Activated T-cell treated with anti-CD3 and anti-CD28 coated beads, Interleukin-2, amount 50 U/mL, for 72 hours (primary cell): Measurements from ENCODE around the gene FOXL3. TPM values are rescaled to one million over a fixed set of nuclear protein-coding genes. Genes with fewer than 3 reads are reported as not detected.

Experiments
- ATAC-seq, 2 donors: fragments of 150-1000 bp; cut with Tn5 transposase; replicated peaks in 1 of 2; 2 replicates each; pipeline ENCODE4 v1.10.0; 2021; ENCODE audit warnings: moderate library complexity in 2 of 2, mild to moderate bottlenecking in 1 of 2
- DNase-seq, 2 donors: peaks; one replicate each; pipeline ENCODE4 v3.0.0; 2021 to 2022; ENCODE audit warnings: mixed read lengths in 1 of 2
- H3K27ac Mint-ChIP-seq: one replicate; pipeline ENCODE4 v1.8.0; 2022; ENCODE audit warnings: mild to moderate bottlenecking, moderate library complexity, mixed read lengths
- H3K27me3 Mint-ChIP-seq: one replicate; pipeline ENCODE4 v1.8.0; 2022; ENCODE audit warnings: low read depth, mixed read lengths
- H3K36me3 Mint-ChIP-seq, 2 donors: one replicate each; pipeline ENCODE4 v1.8.0; 2022; ENCODE audit warnings: mixed read lengths in 2 of 2, mild to moderate bottlenecking in 1 of 2; ENCODE audit not compliant: insufficient read depth in 2 of 2
- H3K4me1 Mint-ChIP-seq: one replicate; pipeline ENCODE4 v1.8.0; 2022; ENCODE audit warnings: low read depth, mixed read lengths
- H3K4me3 Mint-ChIP-seq, 2 donors: one replicate each; pipeline ENCODE4 v1.8.0; 2022; ENCODE audit warnings: mild to moderate bottlenecking in 2 of 2, mixed read lengths in 2 of 2, moderate library complexity in 2 of 2
- H3K9me3 Mint-ChIP-seq, 2 donors: one replicate each; pipeline ENCODE4 v1.8.0; 2022; ENCODE audit warnings: mixed read lengths in 2 of 2
- total RNA-seq, 2 donors: library from RNA; stranded (reverse); gene quantifications; one replicate each; pipeline ENCODE4 v1.2.3, GENCODE V29; 2022

The FOXL3 gene
- total RNA-seq, 2 donors from 2014 or later, result not detected

DNA sequence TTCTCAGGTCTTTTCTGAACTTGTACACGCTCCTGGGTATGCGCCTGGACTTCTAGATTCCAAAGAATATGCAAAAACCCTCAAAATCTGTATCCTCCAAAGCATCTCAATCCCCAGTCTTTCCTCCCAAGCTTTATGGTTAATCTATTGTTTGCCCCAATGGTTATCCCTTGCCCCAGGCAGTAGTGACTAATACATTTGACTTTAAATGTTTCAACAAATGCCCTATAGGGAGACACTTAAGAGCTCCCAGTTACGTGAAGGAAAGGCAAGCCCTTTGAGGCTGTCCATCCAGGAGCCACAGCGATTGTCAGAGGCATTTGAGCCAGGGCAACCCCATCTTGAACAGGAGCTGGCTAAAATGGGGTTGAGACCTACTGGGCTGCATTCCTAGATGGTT lies 12.7 kb upstream of the FOXL3 start:
- no peaks in the 10 kb centered on the region for H3K4me1 Mint-ChIP-seq
- DNase-seq (no peak), ATAC-seq (no peak)
- H3K36me3 Mint-ChIP-seq, result peaks cover 7 to 16% of the 10 kb centered on the region in 2 donors
- no peak overlapping the region for H3K27ac Mint-ChIP-seq
- H3K27me3 Mint-ChIP-seq, result peaks cover 7% of the 10 kb centered on the region
- peaks cover 0 to 11% of the 10 kb centered on the region in 2 donors for H3K9me3 Mint-ChIP-seq
- H3K4me3 Mint-ChIP-seq, result no peak overlapping the region

DNA sequence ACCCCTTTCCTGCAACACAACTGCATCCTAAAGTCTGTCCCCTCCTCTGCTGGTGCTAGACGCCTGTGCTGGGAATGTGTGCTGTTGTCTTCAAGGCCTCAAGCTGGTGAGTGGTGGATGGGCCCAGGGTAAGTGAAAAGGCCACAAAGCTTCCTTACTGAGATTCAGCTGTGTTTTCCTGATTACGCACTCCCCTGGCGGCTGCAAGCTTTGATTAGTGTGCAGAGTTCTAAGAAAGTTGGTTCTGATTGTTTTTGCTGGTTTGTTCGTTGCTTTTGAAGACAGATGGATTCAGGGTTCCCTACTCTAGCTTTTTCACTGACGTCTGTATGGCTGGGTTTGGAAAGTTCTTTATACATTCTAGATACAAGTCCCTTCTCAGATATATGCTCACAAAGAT lies 11.9 kb upstream of the FOXL3 start:
- ATAC-seq (no peak), DNase-seq (no peak)
- Mint-ChIP-seq H3K36me3 (peaks cover 6 to 11% of the 10 kb centered on the region in 2 donors), H3K4me1 (no peaks in the 10 kb centered on the region), H3K27me3 (peaks cover 7% of the 10 kb centered on the region), H3K9me3 (peaks cover 0 to 9% of the 10 kb centered on the region in 2 donors), H3K27ac (no peak overlapping the region), H3K4me3 (no peak overlapping the region)

DNA sequence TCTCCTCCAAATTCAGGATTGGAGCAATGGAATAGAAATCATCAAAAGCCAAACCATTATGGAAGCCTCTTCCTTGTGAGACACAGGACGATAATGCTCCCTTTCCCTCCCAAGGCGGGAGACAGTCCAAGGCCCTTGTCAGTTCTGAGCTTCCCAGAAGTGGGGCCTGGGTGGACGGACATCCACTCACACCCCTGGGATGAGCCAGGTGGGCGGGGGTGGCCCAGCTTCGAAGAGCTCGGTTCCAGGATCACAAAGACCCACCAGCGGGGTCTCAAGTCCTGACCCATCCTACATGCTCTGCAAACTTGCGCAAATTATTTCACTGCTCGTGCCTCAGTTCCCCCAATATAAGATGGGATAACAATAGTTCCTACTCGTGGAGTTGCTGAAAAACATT lies 10.1 kb upstream of the FOXL3 start:
- Mint-ChIP-seq H3K9me3 (peaks cover 0 to 2% of the 10 kb centered on the region in 2 donors), H3K27me3 (peaks cover 7% of the 10 kb centered on the region), H3K36me3 (no peaks in the 10 kb centered on the region), H3K4me3 (no peak overlapping the region), H3K4me1 (no peaks in the 10 kb centered on the region), H3K27ac (no peak overlapping the region)
- ATAC-seq (no peak), DNase-seq (no peak)

DNA sequence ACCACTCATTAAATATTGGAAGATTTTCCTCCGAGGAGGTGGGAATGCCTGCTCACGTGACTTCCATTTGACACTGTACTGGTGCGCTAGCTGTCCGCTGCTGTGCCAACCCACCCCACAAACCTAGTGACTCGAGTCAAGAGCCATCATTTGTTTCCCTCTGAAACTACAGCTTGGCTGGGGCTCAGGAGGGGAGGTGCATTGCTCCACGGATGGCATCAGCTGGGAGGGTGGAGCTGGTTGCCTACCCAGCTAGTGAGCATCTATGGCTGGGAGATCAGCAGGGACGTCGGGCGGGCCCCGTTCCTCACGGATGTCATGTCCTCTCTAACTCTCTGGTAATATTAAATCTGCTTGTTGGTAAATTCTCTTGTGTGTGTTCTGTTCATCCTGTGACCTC lies 9.5 kb upstream of the FOXL3 start:
- Mint-ChIP-seq H3K4me1 (no peaks in the 10 kb centered on the region), H3K27ac (no peak overlapping the region), H3K4me3 (no peak overlapping the region), H3K27me3 (peaks cover 7% of the 10 kb centered on the region), H3K9me3 (peaks cover 0 to 2% of the 10 kb centered on the region in 2 donors), H3K36me3 (no peaks in the 10 kb centered on the region)
- DNase-seq, result no peak
- no peak for ATAC-seq

DNA sequence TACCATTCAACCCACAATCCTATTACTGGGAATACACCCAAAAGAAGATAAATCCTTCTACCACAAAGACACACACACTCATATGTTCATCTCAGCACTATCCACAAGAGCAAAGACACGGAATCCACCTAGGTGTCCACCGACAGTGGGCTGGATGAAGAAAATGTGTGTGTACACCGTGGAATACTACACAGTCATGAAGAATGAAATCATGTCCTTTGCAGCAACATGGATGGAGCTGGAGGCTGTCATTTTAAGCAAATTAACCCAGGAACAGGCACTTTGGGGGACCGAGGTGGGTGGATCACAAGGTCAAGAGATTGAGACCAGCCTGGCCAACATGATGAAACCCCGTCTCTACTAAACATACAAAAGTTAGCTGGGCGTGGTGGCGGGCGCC lies 8.3 kb upstream of the FOXL3 start:
- ATAC-seq, result no peak
- H3K9me3 Mint-ChIP-seq, result peaks cover 0 to 2% of the 10 kb centered on the region in 2 donors
- H3K4me1 Mint-ChIP-seq, result no peaks in the 10 kb centered on the region
- no peaks in the 10 kb centered on the region for H3K36me3 Mint-ChIP-seq
- peaks cover 7% of the 10 kb centered on the region for H3K27me3 Mint-ChIP-seq
- no peak for DNase-seq
- no peak overlapping the region for H3K4me3 Mint-ChIP-seq
- no peak overlapping the region for H3K27ac Mint-ChIP-seq

DNA sequence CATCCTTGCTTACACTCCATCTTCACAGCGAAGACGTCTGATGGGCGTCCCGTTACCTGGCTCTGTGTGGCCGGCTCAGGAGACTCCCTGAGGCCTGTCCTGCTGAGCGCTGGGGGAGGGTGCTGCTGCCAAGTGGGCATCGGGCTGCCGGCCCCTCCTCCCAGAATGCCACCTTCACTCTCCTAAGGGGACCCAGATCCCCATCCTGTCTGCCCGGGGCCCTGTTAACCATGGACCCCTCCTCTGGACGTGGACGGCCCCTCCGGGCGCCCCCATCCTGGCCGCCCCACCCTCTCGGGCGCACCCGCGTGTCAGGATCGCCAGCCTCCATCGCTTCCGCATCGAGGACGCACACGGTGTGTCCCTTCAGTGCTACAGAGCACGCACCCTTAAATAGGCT lies 7.3 kb upstream of the FOXL3 start:
- ATAC-seq, result no peak
- H3K27ac Mint-ChIP-seq, result no peak overlapping the region
- H3K4me3 Mint-ChIP-seq, result no peak overlapping the region

DNA sequence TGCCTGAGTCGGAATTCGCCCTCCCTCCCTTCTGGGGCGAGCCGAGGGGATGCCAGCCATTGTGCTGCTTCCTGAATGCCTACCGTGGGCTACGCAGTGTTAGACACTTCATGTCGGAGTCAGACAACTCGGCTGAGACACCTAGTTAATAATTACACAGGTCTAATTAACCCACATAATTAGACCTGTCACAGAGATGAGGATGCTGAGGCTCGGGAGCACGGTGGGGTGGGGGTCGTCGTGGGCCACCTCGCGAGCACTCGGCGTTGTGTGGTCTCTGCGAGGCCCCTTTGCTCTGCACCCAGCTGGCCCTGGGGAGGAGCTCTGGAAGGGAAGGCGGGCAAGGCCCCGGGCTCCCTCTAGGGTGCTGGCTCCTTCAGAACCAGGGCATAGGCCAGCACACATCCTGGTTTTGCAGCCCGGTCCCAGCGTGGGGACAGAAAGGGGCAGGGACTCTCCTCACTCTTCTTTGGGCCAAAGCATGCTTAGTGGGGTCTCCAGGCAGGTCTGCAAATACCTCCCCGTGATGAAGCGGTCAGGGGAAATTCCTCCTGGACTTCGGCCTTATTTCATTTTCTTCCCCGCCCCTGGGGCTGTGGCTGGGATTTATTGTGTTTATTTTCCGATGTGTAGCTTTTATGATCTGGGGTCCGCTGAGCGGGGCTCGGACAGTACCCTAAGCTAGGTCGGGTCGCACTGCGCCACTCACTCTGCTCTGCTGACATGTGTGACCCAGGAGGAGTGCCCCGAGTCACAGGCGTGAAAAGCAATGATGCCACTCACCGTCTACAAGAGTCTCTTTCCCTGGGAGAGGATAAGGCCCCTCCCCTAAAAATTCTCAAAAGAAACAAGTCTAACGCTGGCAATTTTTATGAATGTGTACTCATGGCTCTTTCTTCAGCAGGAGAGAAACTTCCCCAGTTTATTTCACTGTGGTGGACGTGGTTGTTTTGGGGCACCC lies 4.9 kb upstream of the FOXL3 start:
- no peak for ATAC-seq

More for the DNA sequence above, 7.3 kb upstream of the FOXL3 start:
- DNase-seq, result no peak
- H3K36me3 Mint-ChIP-seq, result no peaks in the 10 kb centered on the region
- no peaks in the 10 kb centered on the region for H3K4me1 Mint-ChIP-seq
- H3K9me3 Mint-ChIP-seq, result no peaks in the 10 kb centered on the region
- H3K27me3 Mint-ChIP-seq, result peaks cover 7% of the 10 kb centered on the region

DNA sequence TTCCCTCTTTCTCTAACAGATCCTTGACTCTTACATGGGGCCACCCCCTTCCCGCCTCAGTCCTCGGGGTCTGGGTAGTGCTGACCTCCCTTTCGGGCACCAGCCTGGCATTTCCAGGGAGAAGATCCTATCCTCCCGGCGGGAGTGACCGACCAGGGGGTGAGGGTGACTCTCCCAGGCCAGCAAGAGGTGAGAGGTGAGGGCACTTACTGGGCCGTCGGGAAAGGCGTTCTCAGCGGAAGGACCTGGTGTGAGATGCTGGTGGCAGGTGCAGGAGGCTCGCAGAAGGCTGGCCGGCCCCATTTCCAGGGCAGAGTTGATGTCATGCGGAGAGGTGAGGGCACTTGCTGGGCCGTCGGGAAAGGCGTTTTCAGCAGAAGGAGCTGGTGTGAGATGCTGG lies 4.2 kb upstream of the FOXL3 start:
- ATAC-seq (no peak), DNase-seq (no peak)
- Mint-ChIP-seq H3K27ac (no peak overlapping the region), H3K27me3 (peaks cover 10% of the 10 kb centered on the region), H3K36me3 (no peaks in the 10 kb centered on the region), H3K4me1 (no peaks in the 10 kb centered on the region), H3K4me3 (no peak overlapping the region), H3K9me3 (no peaks in the 10 kb centered on the region)

More for the DNA sequence above, 4.9 kb upstream of the FOXL3 start:
- Mint-ChIP-seq H3K4me3 (no peak overlapping the region), H3K27me3 (peaks cover 14% of the 10 kb centered on the region), H3K36me3 (no peaks in the 10 kb centered on the region), H3K4me1 (no peaks in the 10 kb centered on the region), H3K9me3 (no peaks in the 10 kb centered on the region), H3K27ac (no peak overlapping the region)
- no peak for DNase-seq

DNA sequence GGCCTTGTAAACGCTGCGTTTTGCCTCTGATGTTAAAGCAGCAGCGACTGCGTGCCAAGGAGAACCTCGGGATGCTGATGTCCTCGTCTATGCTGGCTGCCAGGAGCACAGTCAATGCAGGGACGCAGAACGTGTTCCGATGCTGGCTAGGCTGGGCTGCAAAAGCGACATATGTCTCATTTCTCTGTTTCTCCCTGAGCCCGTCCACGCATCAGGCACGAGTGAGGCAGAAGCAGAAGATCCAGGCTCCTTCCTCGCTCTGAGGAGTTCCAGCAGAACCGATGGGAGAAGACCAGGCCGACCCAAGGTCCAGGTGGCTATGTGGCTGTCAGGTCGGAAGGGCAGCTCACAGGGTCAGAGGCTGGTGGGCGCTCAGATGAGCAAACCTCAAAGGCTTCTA lies 3.7 kb upstream of the FOXL3 start:
- Mint-ChIP-seq H3K36me3 (no peaks in the 10 kb centered on the region), H3K4me3 (no peak overlapping the region)

DNA sequence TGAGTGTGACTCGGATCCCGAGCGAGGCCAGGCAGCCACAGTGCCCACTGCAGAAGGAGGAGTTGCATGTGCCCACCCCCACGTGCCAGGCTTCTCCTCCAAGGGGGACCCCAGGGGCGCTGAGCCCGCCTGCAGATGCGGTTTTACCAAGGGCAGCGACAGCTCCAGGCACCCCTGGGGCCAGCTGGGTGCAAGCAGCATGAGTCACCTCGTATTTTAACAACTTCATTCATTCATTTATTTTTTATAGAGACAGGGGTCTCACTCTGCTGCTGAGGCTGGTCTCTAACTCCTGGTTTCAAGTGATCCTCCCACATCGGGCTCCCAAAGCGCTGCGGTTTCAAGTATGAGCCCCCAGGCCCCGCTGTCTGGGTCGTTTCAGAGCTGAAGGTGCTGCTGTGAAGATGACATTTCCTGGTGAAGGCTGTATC lies 1.3 kb upstream of the FOXL3 start:
- no peak for ATAC-seq

More for the DNA sequence above, 3.7 kb upstream of the FOXL3 start:
- no peaks in the 10 kb centered on the region for H3K4me1 Mint-ChIP-seq
- H3K9me3 Mint-ChIP-seq, result no peaks in the 10 kb centered on the region
- no peak overlapping the region for H3K27ac Mint-ChIP-seq
- DNase-seq (no peak), ATAC-seq (no peak)
- H3K27me3 Mint-ChIP-seq, result peaks cover 7% of the 10 kb centered on the region

DNA sequence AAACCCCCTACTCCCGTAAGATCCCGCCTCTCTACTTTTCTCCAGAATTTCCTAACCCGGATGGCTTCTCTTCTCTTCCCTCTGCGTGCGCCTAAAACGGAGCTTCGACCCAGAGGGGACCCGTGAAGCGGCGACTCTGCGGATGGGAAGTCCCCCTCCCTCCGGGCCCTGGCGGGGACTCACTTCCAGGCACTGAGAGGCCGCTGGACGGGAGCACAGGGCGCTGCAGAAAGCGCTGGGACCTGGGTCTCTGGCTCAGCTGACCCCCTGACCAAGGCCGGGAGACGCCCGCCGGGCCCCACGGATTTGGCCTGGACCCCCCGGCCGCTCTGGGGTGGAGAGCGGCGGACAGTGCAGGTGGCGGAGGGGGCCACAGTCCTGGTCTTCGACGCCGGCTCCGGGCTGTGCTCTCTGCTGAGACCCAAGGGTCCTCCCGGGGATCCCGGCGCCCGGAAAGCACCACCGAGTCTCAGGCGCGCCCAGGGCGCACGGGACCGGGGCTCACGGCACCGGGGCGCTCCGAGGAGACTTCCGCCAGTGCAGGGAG lies 688 bp upstream of the FOXL3 start:
- no peaks in the 10 kb centered on the region for H3K9me3 Mint-ChIP-seq
- ATAC-seq (no peak), DNase-seq (no peak)
- H3K4me3 Mint-ChIP-seq, result no peak overlapping the region
- no peaks in the 10 kb centered on the region for H3K36me3 Mint-ChIP-seq
- H3K27me3 Mint-ChIP-seq, result peaks cover 23% of the 10 kb centered on the region
- no peaks in the 10 kb centered on the region for H3K4me1 Mint-ChIP-seq
- H3K27ac Mint-ChIP-seq, result no peak overlapping the region

More for the DNA sequence above, 1.3 kb upstream of the FOXL3 start:
- DNase-seq, result no peak
- H3K9me3 Mint-ChIP-seq, result no peaks in the 10 kb centered on the region
- peaks cover 23% of the 10 kb centered on the region for H3K27me3 Mint-ChIP-seq
- no peak overlapping the region for H3K4me3 Mint-ChIP-seq
- no peak overlapping the region for H3K27ac Mint-ChIP-seq
- no peaks in the 10 kb centered on the region for H3K4me1 Mint-ChIP-seq
- H3K36me3 Mint-ChIP-seq, result no peaks in the 10 kb centered on the region

DNA sequence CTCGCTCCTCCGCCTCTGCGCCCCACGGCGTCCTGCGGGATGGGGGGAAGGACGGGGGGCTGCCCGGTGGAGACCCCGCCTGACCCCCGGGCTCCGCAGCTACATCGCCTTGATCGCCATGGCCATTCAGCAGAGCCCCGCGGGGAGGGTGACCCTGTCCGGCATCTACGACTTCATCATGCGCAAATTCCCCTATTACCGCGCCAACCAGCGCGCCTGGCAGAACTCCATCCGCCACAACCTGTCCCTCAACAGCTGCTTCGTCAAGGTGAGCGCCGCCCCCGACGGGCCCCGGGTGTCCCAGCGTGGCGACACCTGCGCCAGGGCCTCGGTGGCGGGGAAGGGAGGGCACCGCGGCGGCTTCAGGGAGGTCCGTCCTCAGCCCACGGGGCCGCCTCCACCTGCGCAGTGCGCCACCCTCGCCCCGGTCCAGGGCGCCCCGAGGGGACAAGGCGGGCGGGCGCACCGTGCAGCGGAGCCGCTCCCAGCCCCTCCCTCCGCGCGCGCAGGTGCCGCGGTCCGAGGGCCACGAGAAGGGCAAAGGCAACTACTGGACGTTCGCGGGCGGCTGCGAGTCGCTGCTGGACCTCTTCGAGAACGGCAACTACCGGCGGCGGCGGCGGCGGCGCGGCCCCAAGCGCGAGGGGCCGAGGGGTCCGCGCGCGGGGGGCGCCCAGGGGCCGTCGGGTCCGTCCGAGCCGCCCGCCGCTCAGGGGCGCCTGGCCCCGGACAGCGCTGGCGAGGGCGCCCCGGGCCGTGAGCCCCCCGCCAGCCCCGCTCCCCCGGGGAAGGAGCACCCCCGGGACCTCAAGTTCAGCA lies 793 bp downstream of the FOXL3 start:
- Mint-ChIP-seq H3K9me3 (no peaks in the 10 kb centered on the region), H3K4me3 (no peak overlapping the region), H3K27me3 (peaks cover 23% of the 10 kb centered on the region), H3K36me3 (no peaks in the 10 kb centered on the region), H3K27ac (no peak overlapping the region), H3K4me1 (no peaks in the 10 kb centered on the region)
- ATAC-seq (no peak), DNase-seq (no peak)
